Adrenal gland (tissue), 12 donors: Measurements from ENCODE around the gene GLA. TPM values are rescaled to one million over a fixed set of nuclear protein-coding genes. Genes with fewer than 3 reads are reported as not detected.
A peak's percentile ranks its signal among the peaks of the same experiment; 100 is the strongest.

Experiments used
- DNase-seq, 7 donors: peaks; one replicate each; pipeline ENCODE4 v3.0.0-alpha.2; 2019 to 2020
- H3K27ac ChIP-seq, 5 donors: fragments of 200-600 bp; sonication (generic) in 4 of 5; 1 replicate in 3 of 5; 2 replicates in 2 of 5; pipeline versions ENCODE4 v1.5.1 to v1.8.0; 2016 to 2020; ENCODE audit warnings: mild to moderate bottlenecking in 1 of 5
- H3K27me3 ChIP-seq: fragments of 200-600 bp; 2 replicates; pipeline ENCODE4 v1.8.0; 2021
- H3K36me3 ChIP-seq, 2 donors: fragments of 200-600 bp; replicated peaks in 1 of 2; 1 replicate in 1 of 2; 2 replicates in 1 of 2; pipeline versions ENCODE4 v1.5.1 to v1.8.0; 2018 to 2022
- H3K4me1 ChIP-seq, 2 donors: fragments of 200-600 bp; replicated peaks in 1 of 2; 1 replicate in 1 of 2; 2 replicates in 1 of 2; pipeline versions ENCODE4 v1.5.1 to v1.8.0; 2018 to 2021
- H3K4me3 ChIP-seq, 4 donors: fragments of 200-600 bp; sonication (generic) in 3 of 4; one replicate each; pipeline ENCODE4 v1.5.1; 2016 to 2018
- H3K9me3 ChIP-seq, 3 donors: fragments of 200-600 bp; sonication (generic) in 1 of 3; replicated peaks in 1 of 3; 1 replicate in 2 of 3; 2 replicates in 1 of 3; pipeline versions ENCODE4 v1.5.1 to v1.8.0; 2016 to 2021
- CTCF ChIP-seq, 6 experiments: fragments of 450-650 bp in 4 of 6; fragments of 200-600 bp in 2 of 6; sonication (generic) in 1 of 6; IDR thresholded peaks; 1 replicate in 5 of 6; 2 replicates in 1 of 6; pipeline versions ENCODE4 v1.5.1 to v1.8.0; 2016 to 2021; ENCODE audit warnings: antibody characterized with exemption in 6 of 6, mild to moderate bottlenecking in 2 of 6, moderate library complexity in 1 of 6
- POLR2A ChIP-seq, 2 donors: fragments of 450-650 bp; IDR thresholded peaks; one replicate each; pipeline ENCODE4 v1.6.1; 2017; ENCODE audit warnings: antibody characterized with exemption in 2 of 2, mild to moderate bottlenecking in 2 of 2, moderate library complexity in 1 of 2
- WGBS, 4 donors: extraction: QIAGEN DNeasy Blood & Tissue Kit in 2 of 4; methylation state at CpG; one replicate each; pipeline versions ENCODE4 v1.1.5 to v1.1.7; 2013 to 2017; 5-methylcytosine and 5-hydroxymethylcytosine counted together
- intact Hi-C, 2 donors: fragments of 100-400 bp; cut with DNase I; formaldehyde crosslinking; loops; one replicate each; pipeline versions ENCODE4 v1.14.1 to v1.15.0; 2022 to 2023
- polyA plus RNA-seq, 3 donors: library from polyadenylated mRNA; stranded (reverse); fragments of 200-250 nt in 2 of 3; fragments of 350-450 nt in 1 of 3; fragmentation: Illumina TruSeq in 1 of 3; extraction: RNeasy Lipid Tissue Mini Kit (QIAGEN cat#74804) in 1 of 3; gene quantifications; one replicate each; pipeline ENCODE4 v1.2.3, GENCODE V29; 2013 to 2014
- total RNA-seq, 9 donors: library from RNA; depleted of rRNA in 4 of 9; stranded (reverse); fragments of >200 nt in 4 of 9; fragments of 120-200 nt in 1 of 9; fragmentation: NEBNext Ultra II Directional in 1 of 9; extraction: Animal tissue kit (Norgen Biotek cat#: 25700) in 1 of 9; gene quantifications; one replicate each; pipeline versions ENCODE4 v1.1.0 to v1.2.4, GENCODE V29; 2013 to 2023
- donor health status: healthy with polysubstance abuse.
- donor health status: Bipolar disorder and iron deficiency.
- donor health status: DM: yes; HTN: yes; CAD: no.
- donor health status: DM: no; HTN: no; CAD: no.
- donor health status: DM: no; HTN: no; CAD: no.
- donor health status: DM: yes; HTN: yes; CAD: no.

GLA gene
- total and polyA plus RNA-seq, 12 donors: 18.5 to 123 (median 47.8) TPM

- Histone ChIP-seq H3K4me3 (peak overlapping the region in 1 of 4 donors; percentile 67), H3K27me3 (no peaks in the 10 kb centered on the region), H3K9me3 (no peaks in the 10 kb centered on the region), H3K36me3 (peaks cover 0 to 8% of the 10 kb centered on the region in 2 donors), H3K27ac (no peak overlapping the region), H3K4me1 (peaks cover 0 to 21% of the 10 kb centered on the region in 2 donors)
- intact Hi-C loops: loop anchor here in 1 of 2 donors (10.0 kb wide), 2 partner anchors 184 to 394 kb away; no protein-coding TSS in a partner anchor
- DNase-seq: no peak
- 33 to 55% (median 47%) methylated on average over 7 of the region's 7 CpGs for WGBS, 4 donors
- TF ChIP-seq CTCF (IDR thresholded peaks at IDR 0.05) (no peak), POLR2A (IDR thresholded peaks at IDR 0.05) (no peak)
These were observed 2.7 kb upstream of the GLA start for GRCh38 chrX:101410461-101410860.

- Histone ChIP-seq H3K4me1 (peaks cover 0 to 21% of the 10 kb centered on the region in 2 donors), H3K9me3 (no peaks in the 10 kb centered on the region), H3K36me3 (peaks cover 0 to 8% of the 10 kb centered on the region in 2 donors), H3K27ac (peak overlapping the region; percentile 89 to 98 (median 95)), H3K27me3 (no peaks in the 10 kb centered on the region), H3K4me3 (peak overlapping the region in 2 of 4 donors; percentile 23 to 67)
- 0 to 42% (median 18%) methylated on average over 6 of the region's 6 CpGs for WGBS, 4 donors
- intact Hi-C loops: no loop called here
- DNase-seq: peak in 1 of 7 donors; percentile 13
- TF ChIP-seq CTCF (IDR thresholded peaks at IDR 0.05) (no peak), POLR2A (IDR thresholded peaks at IDR 0.05) (no peak)
These were observed 1.3 kb upstream of the GLA start for GRCh38 chrX:101409043-101409442.

- WGBS, 4 donors: 0 to 28% (median 12%) methylated on average over 2 to 8 of the region's 8 CpGs
- peaks cover 0 to 21% of the 10 kb centered on the region in 2 donors for H3K4me1 ChIP-seq
- peak overlapping the region; percentile 89 to 98 (median 95) for H3K27ac ChIP-seq
- H3K9me3 ChIP-seq: no peaks in the 10 kb centered on the region
- intact Hi-C loops: no loop called here
- no peaks in the 10 kb centered on the region for H3K27me3 ChIP-seq
- DNase-seq: no peak
- H3K4me3 ChIP-seq: peak overlapping the region; percentile 14 to 78 (median 45)
- TF ChIP-seq CTCF (IDR thresholded peaks at IDR 0.05) (no peak), POLR2A (IDR thresholded peaks at IDR 0.05) (no peak)
- H3K36me3 ChIP-seq: peaks cover 0 to 8% of the 10 kb centered on the region in 2 donors
These were observed 762 bp upstream of the GLA start for GRCh38 chrX:101408532-101408841.

GRCh38 chrX:101407167-101407747 lies 468 bp downstream of the GLA start:
- no peak for TF ChIP-seq POLR2A (IDR thresholded peaks at IDR 0.05)
- TF ChIP-seq CTCF (IDR thresholded peaks at IDR 0.05): no peak
- peak in 3 of 7 donors; percentile 10 to 27 (median 21) for DNase-seq
- H3K4me1 ChIP-seq: peaks cover 0 to 21% of the 10 kb centered on the region in 2 donors
- peaks cover 0 to 2% of the 10 kb centered on the region in 2 donors for H3K36me3 ChIP-seq
- H3K4me3 ChIP-seq: peak overlapping the region in 2 of 4 donors; percentile 35 to 67
- WGBS, 4 donors: 0 to 39% (median 11%) methylated on average over 15 of the region's 15 CpGs
- intact Hi-C loops: no loop called here
- no peaks in the 10 kb centered on the region for H3K27me3 ChIP-seq
- H3K9me3 ChIP-seq: no peaks in the 10 kb centered on the region
- peak overlapping the region; percentile 43 to 96 (median 79) for H3K27ac ChIP-seq
